Caco-2 (cell line): Measurements from ENCODE around the gene CXCL12. TPM values are rescaled to one million over a fixed set of nuclear protein-coding genes. Genes with fewer than 3 reads are reported as not detected.

Experiments used
- BruUV-seq: library from RNA; stranded (reverse); fragments of 400-500 nt; replicated peaks from 2 replicates; lab custom pipeline; 2021; lab: Mats Ljungman, UMichigan
- CTCF ChIA-PET: fragments of 300-600 bp; sonication (Branson Sonifier 250); formaldehyde crosslinking; loops from one replicate; lab custom pipeline; 2022; ENCODE audit warnings: antibody characterized with exemption; lab: Charles Lee
- POLR2A ChIA-PET: fragments of 300-600 bp; sonication (Branson Sonifier 250); formaldehyde crosslinking; loops from one replicate; lab custom pipeline; 2022; ENCODE audit warnings: antibody characterized with exemption; lab: Charles Lee
- DNase-seq, 2 experiments: peaks; one replicate each; pipeline versions ENCODE4 v3.0.0 to v3.0.0-alpha.2; 2020 to 2022
- H3K27me3 ChIP-seq: replicated peaks from 2 replicates; pipeline ENCODE4 v1.6.0; 2011; ENCODE audit warnings: low read length; ENCODE audit not compliant: control insufficient read depth, insufficient read depth
- H3K36me3 ChIP-seq: 2 replicates; pipeline ENCODE4 v1.5.1; 2011; ENCODE audit warnings: low read length; ENCODE audit not compliant: control insufficient read depth, insufficient read depth
- H3K4me1 ChIP-seq: fragments of 250-450 bp; sonication (Bioruptor Pico); 2 replicates; pipeline ENCODE4 v1.5.1; 2020; ENCODE audit warnings: mild to moderate bottlenecking
- H3K4me3 ChIP-seq: 2 replicates; pipeline ENCODE4 v1.5.1; 2011; ENCODE audit warnings: low read depth, mild to moderate bottlenecking, control low read depth, low read length
- H3K9me3 ChIP-seq: fragments of 250-450 bp; sonication (Bioruptor Pico); 2 replicates; pipeline ENCODE4 v1.5.1; 2020; ENCODE audit warnings: mild to moderate bottlenecking, moderate library complexity
- H3K27ac Mint-ChIP-seq: one replicate; pipeline ENCODE4 v1.8.0; 2022; ENCODE audit warnings: mixed read lengths; ENCODE audit not compliant: unreplicated experiment
- H3K27me3 Mint-ChIP-seq: one replicate; pipeline ENCODE4 v1.8.0; 2022; ENCODE audit warnings: mixed read lengths; ENCODE audit not compliant: insufficient read depth, unreplicated experiment
- H3K36me3 Mint-ChIP-seq: one replicate; pipeline ENCODE4 v1.8.0; 2022; ENCODE audit warnings: mild to moderate bottlenecking, mixed read lengths; ENCODE audit not compliant: insufficient read depth, unreplicated experiment
- H3K4me1 Mint-ChIP-seq: one replicate; pipeline ENCODE4 v1.8.0; 2022; ENCODE audit warnings: low read depth, mixed read lengths; ENCODE audit not compliant: unreplicated experiment
- H3K4me3 Mint-ChIP-seq: one replicate; pipeline ENCODE4 v1.8.0; 2022; ENCODE audit warnings: mild to moderate bottlenecking, moderate library complexity, mixed read lengths; ENCODE audit not compliant: unreplicated experiment
- H3K9me3 Mint-ChIP-seq: one replicate; pipeline ENCODE4 v1.8.0; 2022; ENCODE audit warnings: mixed read lengths; ENCODE audit not compliant: unreplicated experiment
- CTCF ChIP-seq, 2 experiments: fragments of 200-600 bp in 1 of 2; IDR thresholded peaks; 1 replicate in 1 of 2; 2 replicates in 1 of 2; pipeline versions ENCODE4 v1.5.1 to v1.8.0; 2011 to 2022; ENCODE audit warnings: antibody characterized with exemption in 1 of 2, control low read depth in 1 of 2, inconsistent platforms in 1 of 2, low read depth in 1 of 2, low read length in 1 of 2, mild to moderate bottlenecking in 1 of 2, moderate library complexity in 1 of 2; ENCODE audit not compliant: insufficient read depth in 1 of 2, severe bottlenecking in 1 of 2, unreplicated experiment in 1 of 2
- intact Hi-C: fragments of 100-400 bp; cut with micrococcal nuclease; formaldehyde crosslinking; loops from one replicate; pipeline ENCODE4 v1.10.0; 2022; ENCODE audit not compliant: unreplicated experiment
- total RNA-seq: library from RNA; stranded (reverse); gene quantifications from 2 replicates; pipeline ENCODE4 v1.2.3, GENCODE V29; 2022

CXCL12 gene
- total RNA-seq, 1 experiment from 2014 or later: 0.27 TPM

DNA sequence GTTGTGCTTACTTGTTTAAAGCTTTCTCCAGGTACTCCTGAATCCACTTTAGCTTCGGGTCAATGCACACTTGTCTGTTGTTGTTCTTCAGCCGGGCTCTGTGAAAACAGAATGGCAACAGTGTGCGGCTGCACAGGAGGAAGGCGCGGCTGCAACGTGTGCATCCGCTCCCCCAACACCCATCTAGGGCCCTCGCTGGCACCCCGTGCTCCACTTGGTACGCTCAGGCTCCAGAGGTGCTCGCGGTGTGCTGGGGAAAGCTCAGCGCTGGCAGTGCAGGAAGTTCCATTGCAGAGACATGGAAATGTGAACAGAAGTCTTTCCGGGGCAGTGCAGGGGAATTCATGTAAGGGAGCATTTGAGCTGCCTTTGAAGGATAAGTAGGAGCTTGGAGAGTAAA, 6.3 kb downstream of the CXCL12 start:
- no peak for TF ChIP-seq CTCF (IDR thresholded peaks at IDR 0.05; ENCODE audit: insufficient read depth in 1 of 2, low read depth in 1 of 2, low read length in 1 of 2, severe bottlenecking in 1 of 2, unreplicated experiment in 1 of 2)
- no peaks in the 10 kb centered on the region for H3K9me3 Mint-ChIP-seq
- CTCF ChIA-PET: no interaction called here
- Histone ChIP-seq H3K36me3 (no peaks in the 10 kb centered on the region), H3K9me3 (no peaks in the 10 kb centered on the region), H3K4me3 (no peak overlapping the region), H3K4me1 (no peaks in the 10 kb centered on the region), H3K27me3 (no peaks in the 10 kb centered on the region)
- POLR2A ChIA-PET: no interaction called here
- H3K27me3 Mint-ChIP-seq: peaks cover 16% of the 10 kb centered on the region
- peak in 1 of 2 experiments; percentile 5 for DNase-seq
- no peaks in the 10 kb centered on the region for H3K36me3 Mint-ChIP-seq
- H3K4me3 Mint-ChIP-seq: no peak overlapping the region
- intact Hi-C loops: no loop called here
- H3K4me1 Mint-ChIP-seq: no peaks in the 10 kb centered on the region
- BruUV-seq: no TSS peak
- no peak overlapping the region for H3K27ac Mint-ChIP-seq

DNA sequence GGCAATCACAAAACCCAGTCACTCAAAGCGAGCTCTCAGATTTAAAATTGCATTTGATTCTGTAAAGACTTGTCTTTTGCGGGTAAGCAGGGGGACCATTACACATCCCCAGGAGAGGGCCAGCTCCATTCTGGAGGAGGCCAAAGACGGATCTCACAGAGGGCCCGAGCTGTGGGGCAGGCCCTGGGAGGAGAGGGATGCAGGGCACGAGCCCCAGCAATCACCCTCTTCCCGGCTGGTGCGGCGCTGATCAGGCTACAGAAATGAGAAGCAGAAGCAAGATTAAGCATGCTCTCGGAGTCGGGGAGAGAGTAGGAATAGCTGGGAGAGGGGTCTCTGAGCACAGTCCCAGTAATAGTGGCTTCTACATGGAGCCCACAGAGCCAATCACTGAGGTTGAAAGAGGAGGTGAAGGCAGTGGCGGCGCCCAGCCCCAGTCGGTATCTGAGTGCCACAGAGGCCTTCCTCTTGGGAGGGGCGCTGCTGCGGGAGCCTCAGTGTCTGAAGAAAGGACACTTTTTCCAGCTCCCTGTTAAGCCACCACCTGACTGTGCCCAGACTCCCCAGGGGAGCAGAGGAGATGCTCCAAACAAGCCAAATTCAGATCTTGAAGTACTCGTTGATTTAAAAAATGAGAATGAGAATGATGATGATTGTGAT, 7.1 kb downstream of the CXCL12 start:
- ChIA-PET POLR2A (no interaction called here), CTCF (interaction anchor here (2.2 kb wide), 1 partner anchor 9 kb away, joined by 7 read pairs; no protein-coding TSS in a partner anchor)
- Mint-ChIP-seq H3K27ac (no peak overlapping the region), H3K4me1 (no peaks in the 10 kb centered on the region), H3K27me3 (peaks cover 12% of the 10 kb centered on the region), H3K9me3 (no peaks in the 10 kb centered on the region), H3K4me3 (no peak overlapping the region), H3K36me3 (no peaks in the 10 kb centered on the region)
- DNase-seq: no peak
- Histone ChIP-seq H3K4me1 (no peaks in the 10 kb centered on the region), H3K4me3 (no peak overlapping the region), H3K9me3 (no peaks in the 10 kb centered on the region), H3K36me3 (no peaks in the 10 kb centered on the region), H3K27me3 (no peaks in the 10 kb centered on the region)
- no TSS peak for BruUV-seq
- no peak for TF ChIP-seq CTCF (IDR thresholded peaks at IDR 0.05; ENCODE audit: insufficient read depth in 1 of 2, low read depth in 1 of 2, low read length in 1 of 2, severe bottlenecking in 1 of 2, unreplicated experiment in 1 of 2)
- intact Hi-C loops: no loop called here

GRCh38 chr10:44376472-44377099, 8.3 kb downstream of the CXCL12 start:
- no peak for DNase-seq
- intact Hi-C loops: no loop called here
- no peaks in the 10 kb centered on the region for H3K27me3 ChIP-seq
- peaks cover 15% of the 10 kb centered on the region for H3K27me3 Mint-ChIP-seq
- no peaks in the 10 kb centered on the region for H3K36me3 Mint-ChIP-seq
- H3K4me3 ChIP-seq: no peak overlapping the region
- no peak overlapping the region for H3K4me3 Mint-ChIP-seq
- H3K36me3 ChIP-seq: no peaks in the 10 kb centered on the region
- H3K9me3 Mint-ChIP-seq: no peaks in the 10 kb centered on the region
- H3K9me3 ChIP-seq: no peaks in the 10 kb centered on the region
- BruUV-seq: no TSS peak
- no peaks in the 10 kb centered on the region for H3K4me1 ChIP-seq
- H3K4me1 Mint-ChIP-seq: no peaks in the 10 kb centered on the region
- CTCF ChIA-PET: interaction anchor here (2.2 kb wide), 1 partner anchor 10 kb away, joined by 7 read pairs; no protein-coding TSS in a partner anchor
- POLR2A ChIA-PET: no interaction called here
- no peak overlapping the region for H3K27ac Mint-ChIP-seq
- TF ChIP-seq CTCF (IDR thresholded peaks at IDR 0.05; ENCODE audit: insufficient read depth in 1 of 2, low read depth in 1 of 2, low read length in 1 of 2, severe bottlenecking in 1 of 2, unreplicated experiment in 1 of 2): no peak
